ENCODE results near the gene POLR3A. TPM values are rescaled to one million over a fixed set of nuclear protein-coding genes. Genes with fewer than 3 reads are reported as not detected.
"Not testable (repeated sequence)": the region's sequence is repeated elsewhere in the genome, so short reads cannot be mapped to it uniquely, and the experiment has no call there.

The POLR3A gene
- total RNA-seq, 2 experiments from 2014 or later, result 16.2 to 17.5 TPM

- Mint-ChIP-seq H3K9me3 (no peaks in the 10 kb centered on the region), H3K36me3 (ENCODE audit: low read depth) (no peaks in the 10 kb centered on the region), H3K4me1 (ENCODE audit: low read depth) (peaks cover 25% of the 10 kb centered on the region), H3K27ac (no peak overlapping the region), H3K27me3 (no peaks in the 10 kb centered on the region), H3K4me3 (no peak overlapping the region)
- POLR2A ChIA-PET, result no interaction called here
- CTCF ChIA-PET, result no interaction called here
- no peak for TF ChIP-seq CTCF (IDR thresholded peaks at IDR 0.05)
- DNase-seq, result no peak
- no peak for ATAC-seq
- intact Hi-C loops (cut with micrococcal nuclease), result no loop called here
These were observed 36.7 kb upstream of the POLR3A start for GRCh38 chr10:78066012-78066411.

- ATAC-seq (no peak), DNase-seq (no peak)
- Mint-ChIP-seq H3K36me3 (ENCODE audit: low read depth) (no peaks in the 10 kb centered on the region), H3K27me3 (no peaks in the 10 kb centered on the region), H3K9me3 (no peaks in the 10 kb centered on the region), H3K27ac (no peak overlapping the region), H3K4me3 (no peak overlapping the region), H3K4me1 (ENCODE audit: low read depth) (peaks cover 25% of the 10 kb centered on the region)
- ChIA-PET POLR2A (no interaction called here), CTCF (no interaction called here)
- TF ChIP-seq CTCF (IDR thresholded peaks at IDR 0.05), result no peak
- intact Hi-C loops (cut with micrococcal nuclease), result no loop called here
These were observed 36.3 kb upstream of the POLR3A start for GRCh38 chr10:78065611-78066010.

GRCh38 chr10:78064919-78065318 lies 35.6 kb upstream of the POLR3A start:
- H3K4me3 Mint-ChIP-seq; H3K36me3 Mint-ChIP-seq (ENCODE audit: low read depth); ATAC-seq; H3K9me3 Mint-ChIP-seq; CTCF ChIA-PET; H3K27ac Mint-ChIP-seq; H3K27me3 Mint-ChIP-seq; POLR2A ChIA-PET; intact Hi-C loops (cut with micrococcal nuclease); DNase-seq: not testable (repeated sequence)
- peaks cover 25% of the 10 kb centered on the region for H3K4me1 Mint-ChIP-seq (ENCODE audit: low read depth)

- Mint-ChIP-seq H3K27ac (peak overlapping the region; percentile 67), H3K4me3 (no peak overlapping the region), H3K4me1 (ENCODE audit: low read depth) (peaks cover 25% of the 10 kb centered on the region), H3K27me3 (no peaks in the 10 kb centered on the region), H3K36me3 (ENCODE audit: low read depth) (no peaks in the 10 kb centered on the region), H3K9me3 (no peaks in the 10 kb centered on the region)
- POLR2A ChIA-PET, result interaction anchor here (1.2 kb wide), 1 partner anchor 22 kb away, joined by 5 read pairs; no protein-coding TSS in a partner anchor
- no peak for DNase-seq
- ATAC-seq, result no peak
- no peak for TF ChIP-seq CTCF (IDR thresholded peaks at IDR 0.05)
- CTCF ChIA-PET, result interaction anchor here (7.8 kb wide), 1 partner anchor 16 kb away, joined by 34 read pairs; no protein-coding TSS in a partner anchor
- intact Hi-C loops (cut with micrococcal nuclease), result no loop called here
These were observed 33.9 kb upstream of the POLR3A start for GRCh38 chr10:78063236-78063635.

- Mint-ChIP-seq H3K27ac (peak overlapping the region; percentile 53), H3K4me1 (ENCODE audit: low read depth) (peaks cover 27% of the 10 kb centered on the region), H3K4me3 (peak overlapping the region; percentile 39), H3K9me3 (no peaks in the 10 kb centered on the region), H3K27me3 (no peaks in the 10 kb centered on the region), H3K36me3 (ENCODE audit: low read depth) (no peaks in the 10 kb centered on the region)
- no peak for TF ChIP-seq CTCF (IDR thresholded peaks at IDR 0.05)
- ATAC-seq, result peak; percentile 94
- DNase-seq, result peak; percentile 71
- ChIA-PET CTCF (interaction anchor here (7.8 kb wide), 1 partner anchor 15 kb away, joined by 34 read pairs; no protein-coding TSS in a partner anchor), POLR2A (no interaction called here)
- intact Hi-C loops (cut with micrococcal nuclease), result no loop called here
These were observed 33.0 kb upstream of the POLR3A start for GRCh38 chr10:78062296-78062695.
